Ecto neural progenitor cell (in vitro differentiated cells): Measurements from ENCODE around the gene USP13.
"Not testable (repeated sequence)": the region's sequence is repeated elsewhere in the genome, so short reads cannot be mapped to it uniquely, and the experiment has no call there.

Source experiments
- DNase-seq: peaks from one replicate; pipeline ENCODE4 v3.0.0-alpha.2; 2018; ENCODE audit warnings: low spot score

Gene USP13, protein sequence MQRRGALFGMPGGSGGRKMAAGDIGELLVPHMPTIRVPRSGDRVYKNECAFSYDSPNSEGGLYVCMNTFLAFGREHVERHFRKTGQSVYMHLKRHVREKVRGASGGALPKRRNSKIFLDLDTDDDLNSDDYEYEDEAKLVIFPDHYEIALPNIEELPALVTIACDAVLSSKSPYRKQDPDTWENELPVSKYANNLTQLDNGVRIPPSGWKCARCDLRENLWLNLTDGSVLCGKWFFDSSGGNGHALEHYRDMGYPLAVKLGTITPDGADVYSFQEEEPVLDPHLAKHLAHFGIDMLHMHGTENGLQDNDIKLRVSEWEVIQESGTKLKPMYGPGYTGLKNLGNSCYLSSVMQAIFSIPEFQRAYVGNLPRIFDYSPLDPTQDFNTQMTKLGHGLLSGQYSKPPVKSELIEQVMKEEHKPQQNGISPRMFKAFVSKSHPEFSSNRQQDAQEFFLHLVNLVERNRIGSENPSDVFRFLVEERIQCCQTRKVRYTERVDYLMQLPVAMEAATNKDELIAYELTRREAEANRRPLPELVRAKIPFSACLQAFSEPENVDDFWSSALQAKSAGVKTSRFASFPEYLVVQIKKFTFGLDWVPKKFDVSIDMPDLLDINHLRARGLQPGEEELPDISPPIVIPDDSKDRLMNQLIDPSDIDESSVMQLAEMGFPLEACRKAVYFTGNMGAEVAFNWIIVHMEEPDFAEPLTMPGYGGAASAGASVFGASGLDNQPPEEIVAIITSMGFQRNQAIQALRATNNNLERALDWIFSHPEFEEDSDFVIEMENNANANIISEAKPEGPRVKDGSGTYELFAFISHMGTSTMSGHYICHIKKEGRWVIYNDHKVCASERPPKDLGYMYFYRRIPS

GRCh38 chr3:179652447-179653095, at the start of gene USP13:
Gene USP13 (plus strand): TSS chr3:179653040. CDS start chr3:179653226, 186 bp downstream.
- DNase-seq, result peak; percentile 90

DNA sequence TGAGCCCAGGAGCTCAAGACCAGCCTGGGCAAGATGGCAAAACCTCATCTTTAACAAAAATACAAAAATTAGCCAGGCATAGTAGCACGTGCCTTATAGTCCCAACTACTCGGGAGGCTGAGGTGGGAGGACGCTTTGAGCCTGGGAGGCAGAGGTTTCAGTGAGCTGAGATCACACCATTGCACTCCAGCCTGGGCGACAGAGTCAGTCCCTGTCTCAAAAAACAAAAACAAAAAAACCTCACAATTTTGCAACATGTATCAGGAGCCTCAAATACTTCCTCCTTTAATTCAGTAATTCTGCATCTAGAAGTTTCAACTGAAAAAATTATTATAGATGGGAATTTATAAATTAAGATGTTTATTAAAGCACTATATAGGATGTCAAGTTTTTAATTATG, 49.5 kb upstream of the USP13 start:
- DNase-seq, result no peak

DNA sequence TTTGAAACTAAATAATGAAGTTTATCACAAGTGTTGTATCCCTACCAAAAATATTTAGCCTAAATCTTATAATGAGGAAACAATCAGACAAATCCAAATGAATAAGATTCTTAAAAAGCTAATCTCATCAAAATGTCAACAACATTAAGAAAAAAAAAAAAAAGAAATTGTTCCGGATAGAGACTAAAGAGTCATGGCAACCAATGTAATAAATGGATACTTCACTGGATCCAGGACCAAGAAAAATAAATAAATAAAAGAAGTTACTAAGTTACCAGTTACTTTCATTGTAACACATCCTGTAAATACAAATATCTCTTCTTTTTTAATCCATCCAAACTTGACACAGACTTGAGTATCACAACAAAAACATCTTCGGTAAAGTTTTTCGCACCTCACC, 49.0 kb upstream of the USP13 start:
- no peak for DNase-seq

DNA sequence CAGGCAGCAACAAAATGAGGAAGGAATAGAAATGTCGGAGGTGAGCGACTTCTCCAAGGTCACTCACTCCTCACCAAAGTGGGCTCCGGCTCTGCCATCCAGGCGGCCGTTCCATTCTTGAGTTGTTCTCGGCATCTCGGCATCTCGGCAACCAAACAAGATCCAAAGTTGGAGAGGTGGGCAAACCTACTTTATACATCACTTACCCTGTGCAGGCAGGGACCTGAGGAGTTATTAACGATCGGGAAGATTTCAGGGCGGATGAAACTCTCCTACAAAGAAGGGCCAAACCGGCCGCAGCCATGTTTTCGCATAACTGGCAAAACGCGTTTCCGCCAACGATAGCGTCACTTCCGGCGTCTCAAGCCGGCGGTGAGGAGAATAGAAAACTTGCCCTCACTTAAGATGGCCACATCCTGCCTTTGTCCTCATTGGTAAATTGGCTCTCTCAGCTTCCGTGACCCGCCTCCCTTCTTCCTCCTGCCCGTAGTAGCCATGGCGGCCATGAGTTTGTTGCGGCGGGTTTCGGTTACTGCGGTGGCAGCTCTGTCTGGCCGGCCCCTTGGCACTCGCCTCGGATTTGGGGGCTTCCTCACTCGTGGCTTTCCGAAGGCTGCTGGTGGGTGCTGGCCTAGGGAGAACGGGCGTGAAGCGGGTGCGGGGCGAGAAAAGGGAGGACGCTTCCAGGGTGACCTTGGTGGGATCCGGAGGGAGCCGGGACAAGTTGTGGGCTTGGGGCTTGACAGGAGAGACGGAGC, 48.3 kb upstream of the USP13 start, which contains the start of the genes MRPL47 and NDUFB5:
Gene MRPL47, minus strand, starts transcription at position 318 of the 758 bp plus-strand sequence. Its CDS starts 14 bp downstream, at position 304.
Gene NDUFB5, plus strand, starts transcription at position 474 of the 758 bp plus-strand sequence. Its CDS starts 22 bp downstream, at position 496.
- DNase-seq, result peak; percentile 92

DNA sequence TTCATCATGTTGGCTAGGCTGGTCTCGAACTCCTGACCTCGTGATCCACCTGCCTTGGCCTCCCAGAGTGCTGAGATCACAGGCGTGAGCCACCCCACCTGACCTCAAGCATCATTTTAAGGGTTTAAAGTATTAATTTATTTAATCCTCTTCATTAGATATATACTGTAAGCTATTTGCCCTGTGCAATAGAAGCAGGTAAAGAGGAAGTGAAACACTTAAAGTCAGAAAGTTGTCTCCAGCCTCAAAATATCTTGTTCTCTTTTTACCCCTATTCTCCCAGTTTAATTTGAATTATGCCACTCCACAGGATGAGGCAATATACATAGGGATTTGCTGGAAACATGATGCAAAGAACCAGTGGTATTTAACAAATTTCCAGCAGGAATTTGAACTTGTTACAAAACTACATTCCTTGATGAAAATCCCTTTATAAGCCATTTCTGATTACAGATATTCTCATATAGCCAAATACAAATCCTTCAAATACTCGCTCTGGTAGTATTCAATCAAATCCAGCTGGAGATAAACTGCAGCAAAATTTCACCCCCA, 46.2 kb upstream of the USP13 start:
- DNase-seq, result no peak

- no peak for DNase-seq
Measured at GRCh38 chr3:179608931-179609720, 43.7 kb upstream of the USP13 start.

- no peak for DNase-seq
Measured at GRCh38 chr3:179610066-179610465, 42.8 kb upstream of the USP13 start.

DNA sequence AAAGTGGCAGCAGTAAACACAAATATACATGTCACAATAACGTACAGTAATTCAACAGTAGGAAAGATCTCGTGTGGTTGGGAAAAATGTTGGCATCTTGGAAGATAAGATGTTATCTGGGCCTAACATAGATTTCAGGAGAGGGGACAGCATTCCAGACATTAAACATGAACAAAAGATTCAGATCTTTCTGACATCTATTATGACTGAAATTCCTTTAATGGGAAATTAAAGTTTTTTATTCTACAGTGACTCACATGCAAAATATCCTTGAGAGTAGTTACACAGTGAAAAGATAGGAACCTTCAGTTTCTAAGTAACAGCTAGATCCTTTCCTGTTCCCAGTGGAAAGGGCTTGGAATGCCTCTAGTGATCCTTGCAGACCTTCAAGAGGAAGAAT, 39.0 kb upstream of the USP13 start:
- no peak for DNase-seq

DNA sequence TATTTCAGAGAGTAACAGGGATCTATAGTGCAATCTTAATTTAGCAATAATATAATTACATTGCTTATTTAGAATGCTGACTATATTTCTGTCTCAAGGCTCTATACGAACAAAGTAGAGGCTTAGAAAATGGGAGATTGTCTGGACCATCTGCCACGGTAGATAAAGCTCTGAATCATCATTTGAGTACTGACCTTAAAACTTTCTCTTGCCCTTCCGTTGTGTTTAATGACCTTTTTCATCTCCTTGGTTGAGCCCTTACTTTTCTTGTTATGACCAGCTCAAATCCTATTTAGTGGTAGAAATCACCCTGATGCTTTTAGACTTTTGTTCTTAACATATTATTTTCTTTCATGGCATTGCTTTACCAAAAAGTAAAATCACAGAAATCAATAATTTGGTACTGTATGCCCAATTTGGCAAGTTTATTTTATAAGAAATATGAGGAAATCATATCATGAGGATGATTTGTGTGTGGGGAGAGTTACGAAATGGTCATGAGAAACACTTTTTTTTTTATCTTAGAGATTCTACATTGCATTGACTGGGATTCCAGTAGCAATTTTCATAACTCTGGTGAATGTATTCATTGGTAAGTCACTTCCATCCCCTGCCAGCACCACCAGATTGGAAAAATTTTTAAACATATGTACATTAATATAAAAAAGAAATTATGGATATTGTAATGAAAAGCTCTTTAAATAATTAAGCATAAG, 37.2 kb upstream of the USP13 start:
- no peak for DNase-seq

- DNase-seq, result no peak
Measured at GRCh38 chr3:179622023-179622422, 30.8 kb upstream of the USP13 start.

- DNase-seq, result no peak
Measured at GRCh38 chr3:179624451-179624850, 28.4 kb upstream of the USP13 start.

GRCh38 chr3:179630753-179631451, 21.9 kb upstream of the USP13 start:
- no peak for DNase-seq

GRCh38 chr3:179640469-179640868, 12.4 kb upstream of the USP13 start:
- no peak for DNase-seq

- no peak for DNase-seq
Measured at GRCh38 chr3:179642871-179643270, 10.0 kb upstream of the USP13 start.

DNA sequence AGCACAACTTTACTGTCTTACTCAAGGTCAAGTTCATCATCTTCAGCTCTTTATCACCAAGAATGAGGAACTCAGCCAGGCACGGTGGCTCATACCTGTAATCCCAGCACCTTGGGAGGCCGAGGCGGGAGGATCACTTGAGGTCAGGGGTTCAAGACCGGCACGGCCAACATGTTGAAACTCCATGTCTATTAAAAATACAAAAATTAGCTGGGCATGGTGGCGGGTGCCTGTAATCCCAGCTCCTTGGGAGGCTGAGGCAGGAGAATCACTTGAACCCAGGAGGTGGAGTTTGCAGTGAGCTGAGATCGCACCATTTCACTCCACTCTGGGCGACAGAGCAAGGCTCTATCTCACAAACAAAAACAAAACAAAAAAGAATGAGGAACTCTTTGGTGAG, 9.0 kb upstream of the USP13 start:
- not testable (repeated sequence) for DNase-seq

- DNase-seq, result no peak
Measured at GRCh38 chr3:179646177-179646576, 6.7 kb upstream of the USP13 start.

- DNase-seq, result no peak
Measured at GRCh38 chr3:179651687-179652446, 973 bp upstream of the USP13 start.

DNA sequence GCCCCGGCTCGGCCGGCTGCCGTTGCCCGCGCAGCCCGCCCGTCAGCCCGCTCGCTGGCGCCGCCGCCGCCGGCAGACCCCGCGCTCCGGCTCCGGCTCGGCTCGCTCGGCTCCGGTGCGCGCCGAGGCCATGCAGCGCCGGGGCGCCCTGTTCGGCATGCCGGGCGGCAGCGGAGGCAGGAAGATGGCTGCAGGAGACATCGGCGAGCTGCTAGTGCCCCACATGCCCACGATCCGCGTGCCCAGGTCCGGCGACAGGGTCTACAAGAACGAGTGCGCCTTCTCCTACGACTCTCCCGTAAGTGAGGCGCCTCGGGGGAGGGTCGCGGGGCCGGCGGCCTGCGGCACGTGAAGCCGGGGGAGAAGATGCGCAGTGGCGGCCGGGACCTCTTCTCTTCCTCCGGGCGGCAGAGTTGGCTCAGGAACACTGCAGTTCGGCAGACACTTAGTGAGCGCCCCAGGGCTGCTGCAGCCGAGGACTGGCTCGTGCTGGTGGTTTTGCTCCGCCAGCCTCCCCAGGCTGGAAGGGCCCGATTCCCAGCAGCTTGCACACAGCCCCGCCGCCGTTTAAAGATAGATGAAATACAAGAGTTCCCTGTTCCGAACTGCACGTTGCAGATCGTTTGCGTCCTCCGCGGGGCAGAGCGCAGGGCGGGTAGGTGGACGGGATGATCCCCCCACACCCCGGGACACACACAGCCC, 407 bp downstream of the USP13 start:
- peak; percentile 84 for DNase-seq
